ENCODE measurements around the gene LDLRAD2. TPM values are rescaled to one million over a fixed set of nuclear protein-coding genes. Genes with fewer than 3 reads are reported as not detected.

Gene LDLRAD2
- total RNA-seq, 1 experiment from 2014 or later: not detected

GRCh38 chr1:21837476-21837875, 25.4 kb downstream of the LDLRAD2 start:
- Histone ChIP-seq H3K4me1 (ENCODE audit: control insufficient read depth, insufficient read depth, low read length) (no peaks in the 10 kb centered on the region), H3K36me3 (ENCODE audit: control insufficient read depth, insufficient read depth, low read length) (0 out of 2 replicates have a peak, but pooled peaks cover 4% of the 10 kb centered on the region), H3K4me3 (ENCODE audit: low read depth in 2 of 2, low read length in 2 of 2) (no peak overlapping the region), H3K27me3 (ENCODE audit: control insufficient read depth, insufficient read depth, low read length) (no peaks in the 10 kb centered on the region), H3K27ac (ENCODE audit: low read length) (no peak overlapping the region), H3K9me3 (ENCODE audit: control insufficient read depth, insufficient read depth, low read depth, low read length) (no peaks in the 10 kb centered on the region)
- intact Hi-C loops (cut with micrococcal nuclease; ENCODE audit: unreplicated experiment): no loop called here
- TF ChIP-seq REST (IDR thresholded peaks at IDR 0.05; ENCODE audit: insufficient read depth in 1 of 2, low read depth in 2 of 2, low read length in 1 of 2) (no peak), SIN3A (IDR thresholded peaks at IDR 0.05; ENCODE audit: borderline replicate concordance, insufficient read depth, low read depth, low read length) (no peak), TCF7L2 (IDR thresholded peaks at IDR 0.05; ENCODE audit: low read depth, low read length) (no peak), POLR2AphosphoS5 (IDR thresholded peaks at IDR 0.05; ENCODE audit: low read depth, low read length) (no peak)
- TF ChIP-seq, protein P1, sequence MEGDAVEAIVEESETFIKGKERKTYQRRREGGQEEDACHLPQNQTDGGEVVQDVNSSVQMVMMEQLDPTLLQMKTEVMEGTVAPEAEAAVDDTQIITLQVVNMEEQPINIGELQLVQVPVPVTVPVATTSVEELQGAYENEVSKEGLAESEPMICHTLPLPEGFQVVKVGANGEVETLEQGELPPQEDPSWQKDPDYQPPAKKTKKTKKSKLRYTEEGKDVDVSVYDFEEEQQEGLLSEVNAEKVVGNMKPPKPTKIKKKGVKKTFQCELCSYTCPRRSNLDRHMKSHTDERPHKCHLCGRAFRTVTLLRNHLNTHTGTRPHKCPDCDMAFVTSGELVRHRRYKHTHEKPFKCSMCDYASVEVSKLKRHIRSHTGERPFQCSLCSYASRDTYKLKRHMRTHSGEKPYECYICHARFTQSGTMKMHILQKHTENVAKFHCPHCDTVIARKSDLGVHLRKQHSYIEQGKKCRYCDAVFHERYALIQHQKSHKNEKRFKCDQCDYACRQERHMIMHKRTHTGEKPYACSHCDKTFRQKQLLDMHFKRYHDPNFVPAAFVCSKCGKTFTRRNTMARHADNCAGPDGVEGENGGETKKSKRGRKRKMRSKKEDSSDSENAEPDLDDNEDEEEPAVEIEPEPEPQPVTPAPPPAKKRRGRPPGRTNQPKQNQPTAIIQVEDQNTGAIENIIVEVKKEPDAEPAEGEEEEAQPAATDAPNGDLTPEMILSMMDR (IDR thresholded peaks at IDR 0.05): no peak
- ATAC-seq: no peak
- no peak for DNase-seq (ENCODE audit: low read depth, low spot score)
- in situ Hi-C loops (cut with HindIII; ENCODE audit: low pct_unique_long_range_greater_than_20kb, low sequenced_read_pairs): no loop called here
- ChIA-PET POLR2A (no interaction called here), CTCF (interaction anchor here (0.6 kb wide), 1 partner anchor 21 kb away, joined by 5 read pairs; no protein-coding TSS in a partner anchor)
- BruUV-seq (replicated peaks): no TSS peak

DNA sequence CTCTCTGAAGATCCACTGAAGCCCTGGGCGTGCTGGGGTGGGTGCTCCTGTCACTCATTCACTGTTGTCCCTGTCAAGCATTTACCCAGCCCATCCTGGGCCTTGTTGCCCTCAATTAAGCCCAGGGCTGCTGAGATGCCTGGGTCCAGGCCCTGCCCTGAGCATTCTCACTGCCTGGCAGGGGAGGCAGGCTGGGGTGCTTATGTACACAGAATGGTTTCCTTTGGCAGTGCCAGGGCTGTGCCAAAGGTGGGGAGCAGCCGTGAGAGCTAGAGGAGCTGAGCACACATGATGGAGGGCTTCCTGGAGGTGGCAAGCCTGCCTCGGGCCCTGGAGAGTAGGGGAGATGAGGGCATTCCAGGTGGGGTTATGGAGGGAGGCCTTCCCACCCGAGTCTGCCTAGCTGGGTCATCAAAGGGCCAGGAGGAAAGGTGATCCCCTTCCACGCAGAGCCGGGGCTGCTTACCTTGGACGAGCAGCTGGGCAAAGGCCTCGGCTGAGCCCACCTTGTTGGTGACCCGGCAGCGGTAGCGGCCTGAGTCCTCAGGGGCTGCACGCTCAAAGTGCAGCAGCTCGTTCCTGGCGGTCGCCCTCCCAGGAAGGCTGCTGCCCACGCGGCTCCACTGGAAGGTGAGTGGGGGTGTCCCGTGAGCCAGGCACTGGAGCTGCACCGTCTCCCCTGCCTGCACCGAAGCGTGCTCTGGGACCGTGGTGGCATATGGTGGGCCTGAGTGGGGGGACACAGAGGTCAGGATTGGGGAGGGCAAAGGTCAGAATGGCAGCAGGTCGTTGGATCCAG, 26.5 kb downstream of the LDLRAD2 start:
- ChIA-PET POLR2A (no interaction called here), CTCF (no interaction called here)
- Histone ChIP-seq H3K27ac (ENCODE audit: low read length) (no peak overlapping the region), H3K36me3 (ENCODE audit: control insufficient read depth, insufficient read depth, low read length) (0 out of 2 replicates have a peak, but pooled peaks cover 2% of the 10 kb centered on the region), H3K27me3 (ENCODE audit: control insufficient read depth, insufficient read depth, low read length) (no peaks in the 10 kb centered on the region), H3K4me1 (ENCODE audit: control insufficient read depth, insufficient read depth, low read length) (no peaks in the 10 kb centered on the region), H3K4me3 (ENCODE audit: low read depth in 2 of 2, low read length in 2 of 2) (no peak overlapping the region), H3K9me3 (ENCODE audit: control insufficient read depth, insufficient read depth, low read depth, low read length) (no peaks in the 10 kb centered on the region)
- no peak for TF ChIP-seq TCF7L2 (IDR thresholded peaks at IDR 0.05; ENCODE audit: low read depth, low read length)
- TF ChIP-seq SIN3A (IDR thresholded peaks at IDR 0.05; ENCODE audit: borderline replicate concordance, insufficient read depth, low read depth, low read length): no peak
- no peak for TF ChIP-seq POLR2AphosphoS5 (IDR thresholded peaks at IDR 0.05; ENCODE audit: low read depth, low read length)
- TF ChIP-seq, protein P1 (IDR thresholded peaks at IDR 0.05): no peak
- no peak for TF ChIP-seq REST (IDR thresholded peaks at IDR 0.05; ENCODE audit: insufficient read depth in 1 of 2, low read depth in 2 of 2, low read length in 1 of 2)
- DNase-seq (ENCODE audit: low read depth, low spot score) (no peak), ATAC-seq (no peak)
- in situ Hi-C loops (cut with HindIII; ENCODE audit: low pct_unique_long_range_greater_than_20kb, low sequenced_read_pairs): no loop called here
- intact Hi-C loops (cut with micrococcal nuclease; ENCODE audit: unreplicated experiment): no loop called here
- no TSS peak for BruUV-seq (replicated peaks)

All from Panc1 (cell line).